Bone marrow (tissue), 2 donors: ENCODE data around the gene PPP4R4.
"Not testable (repeated sequence)": the region's sequence is repeated elsewhere in the genome, so short reads cannot be mapped to it uniquely, and the experiment has no call there.

Experiments used
- DNase-seq, 2 donors: peaks; one replicate each; lab custom pipeline; 2025; lab: John Stamatoyannopoulos, UW

Gene PPP4R4

DNA sequence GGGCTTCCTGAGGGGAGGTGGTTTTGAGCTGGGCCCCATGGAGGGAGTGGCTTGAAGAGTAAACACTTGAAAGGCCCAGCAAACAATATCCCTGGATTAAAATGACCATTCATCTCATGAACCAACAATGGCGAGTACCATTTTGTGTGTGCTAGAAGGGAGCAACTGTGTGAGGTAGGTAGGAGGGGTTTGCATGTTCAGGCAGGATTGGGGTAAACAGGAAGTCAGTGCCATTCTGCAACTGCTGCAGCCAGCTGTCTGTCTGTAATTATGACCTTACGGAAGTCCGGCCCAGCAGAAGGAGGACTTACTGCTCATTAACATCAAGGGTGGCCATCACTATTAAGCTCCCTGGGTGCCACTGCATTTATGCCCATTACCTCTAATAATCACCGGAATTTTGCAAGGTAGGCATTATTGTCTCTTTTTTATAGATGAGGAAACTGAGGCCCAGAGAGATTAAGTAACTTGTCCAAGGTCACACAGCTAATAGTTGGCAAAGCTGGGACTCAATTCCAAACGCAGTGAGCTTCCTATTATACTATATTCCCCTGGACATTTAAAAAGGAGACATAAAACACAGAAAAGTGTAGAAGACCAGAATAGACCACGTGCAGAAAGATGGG, 28.1 kb upstream of the PPP4R4 start:
- DNase-seq: no peak

DNA sequence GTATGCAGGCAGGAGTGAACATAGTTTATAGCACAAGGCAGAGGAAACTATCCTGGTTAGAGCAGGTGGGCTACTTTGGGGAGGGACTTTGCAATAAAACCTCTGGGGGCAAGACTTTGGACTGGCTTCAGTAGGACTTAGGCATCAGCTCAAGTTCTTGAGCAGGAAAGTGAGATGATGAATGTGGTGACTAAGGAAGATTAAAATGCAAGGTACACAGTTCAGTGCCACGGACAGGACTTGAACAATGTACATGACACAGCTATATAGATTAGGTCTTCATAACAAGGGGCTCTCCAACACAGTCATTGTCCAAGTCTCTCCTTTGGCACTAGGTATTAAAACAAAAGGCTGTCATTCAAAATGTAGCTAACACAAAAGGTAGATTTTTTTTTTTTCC, 21.4 kb upstream of the PPP4R4 start:
- DNase-seq: no peak

DNA sequence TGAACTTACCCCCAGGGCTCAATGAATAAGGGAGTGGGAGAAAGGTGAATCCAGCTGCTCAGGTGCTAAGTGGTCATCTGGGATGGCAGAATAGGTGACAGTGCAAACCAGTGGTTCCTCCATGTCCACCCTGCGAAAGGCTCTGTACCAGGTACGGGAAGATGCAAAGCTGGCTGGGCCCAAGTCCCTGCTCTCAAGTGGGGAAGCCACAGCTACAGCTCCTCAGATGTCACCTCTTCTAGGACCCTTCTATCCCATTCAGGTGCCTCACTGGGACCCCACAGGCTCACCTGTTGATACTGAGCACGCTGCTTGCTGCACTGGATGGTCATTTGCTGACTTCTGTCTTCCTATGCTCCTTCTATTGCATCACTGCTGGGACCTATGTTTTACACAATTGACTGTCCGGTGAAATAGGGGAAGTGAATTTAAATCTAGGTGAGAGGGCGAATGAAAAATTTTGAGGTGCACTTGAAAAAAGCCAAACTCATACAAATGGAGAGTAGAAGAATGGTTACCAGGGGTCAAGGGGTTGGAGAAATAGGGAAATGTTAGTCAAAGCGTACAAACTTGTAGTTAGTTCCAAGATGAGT, 20.3 kb upstream of the PPP4R4 start:
- DNase-seq: no peak

- DNase-seq: not testable (repeated sequence)
Measured at GRCh38 chr14:94156143-94156542, 18.0 kb upstream of the PPP4R4 start.

DNA sequence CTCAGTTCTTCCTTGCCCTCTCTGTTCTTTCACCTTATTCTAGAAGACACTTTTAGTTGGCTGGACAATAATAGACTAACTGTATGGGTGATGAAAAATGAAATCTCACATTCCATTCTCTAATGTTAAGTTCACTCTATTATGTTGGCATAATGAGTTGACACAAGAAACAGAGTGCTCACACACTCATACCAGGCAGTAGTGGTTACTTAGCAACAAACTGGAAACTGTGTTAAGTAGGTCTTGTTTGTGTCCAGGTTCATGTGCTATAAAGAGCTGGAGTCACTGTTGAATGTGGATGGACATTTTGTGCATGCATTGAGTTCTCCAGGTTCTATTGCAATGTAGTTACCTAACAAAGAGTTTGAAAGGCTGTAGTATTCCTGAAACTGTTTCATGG, 16.9 kb upstream of the PPP4R4 start:
- no peak for DNase-seq

DNA sequence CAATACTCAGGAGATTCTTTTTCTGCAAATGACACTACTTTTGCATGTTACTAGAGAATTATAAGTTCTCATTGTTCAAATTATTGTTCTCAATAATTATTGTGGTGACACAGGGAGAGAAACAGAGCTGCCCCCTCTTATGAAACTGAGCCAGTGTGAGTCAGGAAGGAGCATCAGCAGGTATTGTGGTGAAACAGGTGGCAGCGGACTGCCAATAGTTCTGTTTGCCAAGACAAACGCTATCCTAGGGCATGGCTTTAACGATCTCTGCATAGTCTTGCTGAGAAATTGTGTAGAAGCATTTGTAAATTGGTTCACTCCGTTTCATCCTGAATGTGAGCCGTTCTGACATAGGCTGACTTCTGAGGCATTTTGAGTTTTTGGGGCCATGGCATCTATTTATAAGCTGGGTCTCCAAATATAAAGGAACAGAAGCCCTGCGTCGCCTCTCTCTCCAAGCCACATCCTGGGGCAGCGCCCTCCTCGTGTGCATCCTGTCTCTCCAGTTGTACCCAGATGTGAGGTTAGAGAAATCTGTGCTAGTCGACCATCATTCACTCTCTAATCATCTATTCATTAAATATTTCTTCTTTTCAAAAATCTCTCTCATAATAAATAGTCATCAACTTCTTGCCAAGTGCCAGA, 15.8 kb upstream of the PPP4R4 start:
- DNase-seq: no peak

DNA sequence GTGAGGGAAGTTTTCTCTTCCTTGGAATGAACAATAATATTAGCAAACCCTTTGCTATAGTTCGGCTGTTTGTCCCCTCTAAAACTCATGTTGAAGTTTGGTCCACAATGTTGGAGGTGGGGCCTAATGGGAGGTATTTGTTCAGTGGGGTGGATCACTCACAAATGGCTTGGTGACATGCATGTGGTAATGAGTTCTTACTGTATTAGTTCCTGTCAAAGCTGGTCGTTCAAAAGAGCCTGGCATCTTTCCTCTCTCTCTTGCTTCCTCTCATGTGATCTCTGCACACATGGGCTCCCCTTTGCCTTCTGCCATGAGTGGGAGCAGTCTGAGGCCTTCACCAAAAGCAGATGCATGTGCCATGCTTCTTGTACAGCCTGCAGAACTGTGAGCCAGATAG, 13.1 kb upstream of the PPP4R4 start:
- no peak for DNase-seq

DNA sequence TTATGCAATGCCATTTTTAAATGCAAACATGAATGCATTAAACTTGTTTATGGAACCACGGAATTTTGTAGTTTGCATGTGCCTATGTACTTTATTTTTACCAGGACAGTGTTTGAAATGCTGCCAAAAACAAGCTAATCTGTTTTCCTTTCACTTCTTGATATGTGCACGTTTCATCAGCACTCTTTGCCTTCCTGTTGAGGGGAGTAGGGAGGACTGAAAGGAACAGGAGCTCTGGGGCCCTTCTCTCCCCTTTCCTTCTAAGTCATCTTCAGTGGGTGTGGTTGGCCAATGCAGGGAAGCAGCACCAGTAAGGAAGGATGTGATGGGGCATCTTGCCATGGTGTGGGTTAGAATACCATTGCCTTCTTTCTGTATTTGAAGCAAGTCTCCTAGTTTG, 12.1 kb upstream of the PPP4R4 start:
- DNase-seq: peak in 1 of 2 donors; percentile 55

GRCh38 chr14:94162466-94162865, 11.7 kb upstream of the PPP4R4 start:
- no peak for DNase-seq

- no peak for DNase-seq
Measured at GRCh38 chr14:94163796-94164195, 10.3 kb upstream of the PPP4R4 start.

- no peak for DNase-seq
Measured at GRCh38 chr14:94164685-94165431, 9.3 kb upstream of the PPP4R4 start.

DNA sequence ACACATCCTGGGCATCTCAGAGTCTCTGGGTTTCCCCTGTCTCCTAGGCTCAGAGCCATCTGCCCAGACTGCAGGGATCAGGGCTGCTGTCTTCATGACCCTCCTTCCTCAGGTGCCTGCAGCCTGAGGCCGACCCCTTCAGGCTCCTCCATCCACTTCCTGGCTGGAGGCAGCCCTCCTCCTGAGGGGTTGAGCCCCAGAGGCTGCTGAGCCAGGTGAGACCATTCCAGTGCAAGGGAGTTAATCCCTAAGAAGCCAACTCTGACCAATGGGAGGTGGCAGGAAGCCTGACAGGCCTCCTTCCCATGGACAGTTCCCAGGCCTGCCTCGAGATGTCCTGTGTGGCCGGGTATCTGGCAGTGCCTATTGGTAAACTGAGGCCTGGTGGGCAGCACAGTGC, 8.4 kb upstream of the PPP4R4 start:
- DNase-seq: no peak

DNA sequence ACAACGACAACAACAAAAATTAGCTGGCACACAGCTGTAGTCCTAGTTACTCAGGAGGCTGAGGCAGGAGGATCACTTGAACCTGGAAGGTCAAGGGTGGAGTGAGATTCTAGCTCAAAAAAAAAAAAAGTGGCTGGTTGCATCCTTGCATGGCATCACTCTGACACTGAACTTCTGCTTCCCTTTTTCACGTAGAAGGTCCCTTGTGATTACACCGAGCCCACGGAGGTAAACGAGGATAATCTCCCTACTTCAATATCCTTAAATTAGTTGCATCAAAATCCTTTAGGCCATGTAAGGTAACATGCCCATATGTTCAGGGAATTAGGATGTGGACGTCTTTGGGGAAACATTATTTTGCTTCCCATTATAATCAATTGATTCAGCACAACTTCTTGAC, 4.0 kb upstream of the PPP4R4 start:
- no peak for DNase-seq

- DNase-seq: no peak
Measured at GRCh38 chr14:94171208-94171607, 2.9 kb upstream of the PPP4R4 start.

GRCh38 chr14:94172545-94172944, 1.6 kb upstream of the PPP4R4 start:
- no peak for DNase-seq

- no peak for DNase-seq
Measured at GRCh38 chr14:94173471-94173884, 644 bp upstream of the PPP4R4 start.

DNA sequence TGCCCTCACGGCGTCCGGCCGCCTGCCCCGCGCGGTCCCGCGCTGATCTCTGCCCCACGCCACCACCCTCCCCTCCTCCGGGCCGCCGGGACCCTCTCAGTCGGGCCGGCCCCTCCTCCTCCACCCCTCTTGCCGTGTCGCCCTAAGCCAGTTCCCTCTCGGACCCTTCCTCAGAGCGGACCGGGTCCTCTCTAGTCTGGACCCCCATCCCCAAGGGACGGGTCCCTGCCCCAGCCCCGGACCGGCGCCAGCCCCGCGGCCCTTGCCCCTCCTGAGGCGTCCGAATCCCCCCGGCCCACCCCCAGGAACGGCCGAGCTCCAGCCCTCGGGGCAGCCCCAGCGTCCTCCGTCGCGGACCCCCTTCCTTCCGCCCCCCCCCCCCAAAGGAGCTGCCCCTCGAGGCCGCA, 485 bp downstream of the PPP4R4 start:
- no peak for DNase-seq

GRCh38 chr14:94175011-94175745, 1.1 kb downstream of the PPP4R4 start:
- no peak for DNase-seq

GRCh38 chr14:94175747-94176146, 1.6 kb downstream of the PPP4R4 start:
- DNase-seq: no peak

- no peak for DNase-seq
Measured at GRCh38 chr14:94176808-94177207, 2.7 kb downstream of the PPP4R4 start.

DNA sequence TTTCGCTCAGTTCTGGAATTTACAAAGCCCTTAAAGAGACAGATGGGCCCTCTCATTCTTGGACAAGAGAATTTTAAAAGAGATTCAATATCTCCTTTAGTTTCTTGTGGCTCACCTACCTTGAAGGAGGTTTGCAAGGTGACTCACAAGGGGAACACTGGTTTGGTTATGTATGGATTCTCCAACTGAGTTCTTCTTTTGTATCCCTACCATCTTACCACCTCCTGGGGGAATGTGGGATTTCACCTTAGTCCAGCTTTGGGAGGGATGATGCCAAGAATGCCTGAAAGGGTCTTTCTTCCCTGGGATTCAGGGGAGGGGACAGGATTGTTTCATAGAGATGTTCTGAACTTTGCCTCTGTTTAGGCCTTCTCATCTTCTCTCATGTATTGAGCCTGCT, 3.7 kb downstream of the PPP4R4 start:
- DNase-seq: no peak

GRCh38 chr14:94179244-94179643, 5.1 kb downstream of the PPP4R4 start:
- no peak for DNase-seq
